Measurements from ENCODE around the gene MT1F.

DNA sequence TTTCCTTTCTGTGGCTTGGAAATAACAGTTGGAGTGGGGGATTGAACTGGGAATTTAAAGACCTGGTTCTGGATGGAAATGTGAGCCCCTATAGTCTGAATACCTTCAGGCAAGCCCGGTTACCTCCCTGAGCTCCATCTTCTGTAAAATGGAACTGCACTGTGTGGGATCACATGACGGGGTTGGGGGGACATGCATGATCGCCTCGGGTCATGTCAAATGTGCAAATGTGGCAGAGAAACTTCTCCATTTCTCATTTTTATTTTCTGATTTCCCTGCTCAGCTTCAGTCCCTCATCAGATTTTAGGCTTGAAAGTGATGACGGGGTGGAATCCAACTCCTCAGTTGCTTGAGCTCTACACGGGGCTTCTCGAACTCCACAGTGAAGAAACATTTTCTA lies 4.5 kb upstream of the MT1F start:
- TF ChIP-seq EZH2 (IDR thresholded peaks at IDR 0.05; ENCODE audit: low read length, unreplicated experiment), result no peak
- TF ChIP-seq, protein P1, sequence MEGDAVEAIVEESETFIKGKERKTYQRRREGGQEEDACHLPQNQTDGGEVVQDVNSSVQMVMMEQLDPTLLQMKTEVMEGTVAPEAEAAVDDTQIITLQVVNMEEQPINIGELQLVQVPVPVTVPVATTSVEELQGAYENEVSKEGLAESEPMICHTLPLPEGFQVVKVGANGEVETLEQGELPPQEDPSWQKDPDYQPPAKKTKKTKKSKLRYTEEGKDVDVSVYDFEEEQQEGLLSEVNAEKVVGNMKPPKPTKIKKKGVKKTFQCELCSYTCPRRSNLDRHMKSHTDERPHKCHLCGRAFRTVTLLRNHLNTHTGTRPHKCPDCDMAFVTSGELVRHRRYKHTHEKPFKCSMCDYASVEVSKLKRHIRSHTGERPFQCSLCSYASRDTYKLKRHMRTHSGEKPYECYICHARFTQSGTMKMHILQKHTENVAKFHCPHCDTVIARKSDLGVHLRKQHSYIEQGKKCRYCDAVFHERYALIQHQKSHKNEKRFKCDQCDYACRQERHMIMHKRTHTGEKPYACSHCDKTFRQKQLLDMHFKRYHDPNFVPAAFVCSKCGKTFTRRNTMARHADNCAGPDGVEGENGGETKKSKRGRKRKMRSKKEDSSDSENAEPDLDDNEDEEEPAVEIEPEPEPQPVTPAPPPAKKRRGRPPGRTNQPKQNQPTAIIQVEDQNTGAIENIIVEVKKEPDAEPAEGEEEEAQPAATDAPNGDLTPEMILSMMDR (conservative IDR thresholded peaks at IDR 0.05; ENCODE audit: low read depth, low read length), result no peak
